BLaER1 (cell line): Measurements from ENCODE around the gene FUBP3.
A peak's percentile ranks its signal among the peaks of the same experiment; 100 is the strongest.
"Not testable (repeated sequence)": the region's sequence is repeated elsewhere in the genome, so short reads cannot be mapped to it uniquely, and the experiment has no call there.

Experiments used
- H3K27ac ChIP-seq: shearing (Covaris generic); formaldehyde crosslinking; 2 replicates; pipeline ENCODE4 v1.8.1; 2022
- H3K27me3 ChIP-seq: shearing (Covaris generic); formaldehyde crosslinking; 2 replicates; pipeline ENCODE4 v1.8.1; 2022
- H3K36me3 ChIP-seq: shearing (Covaris generic); formaldehyde crosslinking; 2 replicates; pipeline ENCODE4 v1.8.1; 2022
- H3K4me1 ChIP-seq: shearing (Covaris generic); formaldehyde crosslinking; 2 replicates; pipeline ENCODE4 v1.8.1; 2022
- H3K4me2 ChIP-seq: shearing (Covaris generic); formaldehyde crosslinking; 2 replicates; pipeline ENCODE4 v1.8.1; 2022
- H3K4me3 ChIP-seq: shearing (Covaris generic); formaldehyde crosslinking; 2 replicates; pipeline ENCODE4 v1.8.1; 2022
- H3K9ac ChIP-seq: shearing (Covaris generic); formaldehyde crosslinking; 2 replicates; pipeline ENCODE4 v1.8.1; 2022
- H3K9me3 ChIP-seq: shearing (Covaris generic); formaldehyde crosslinking; 2 replicates; pipeline ENCODE4 v1.8.1; 2022
- H4K20me1 ChIP-seq: shearing (Covaris generic); formaldehyde crosslinking; 2 replicates; pipeline ENCODE4 v1.8.1; 2022
- Cebpa-rat ChIP-seq: shearing (Covaris generic); IDR thresholded peaks from 2 replicates; pipeline ENCODE4 v1.8.1; 2022

The FUBP3 gene

GRCh38 chr9:130556396-130557076, 22.8 kb upstream of the FUBP3 start:
- no peaks in the 10 kb centered on the region for H3K36me3 ChIP-seq
- H3K4me2 ChIP-seq = no peak overlapping the region
- TF ChIP-seq Cebpa-rat = no peak
- no peak overlapping the region for H3K27ac ChIP-seq
- no peak overlapping the region for H3K4me3 ChIP-seq
- no peaks in the 10 kb centered on the region for H3K27me3 ChIP-seq
- H4K20me1 ChIP-seq = no peaks in the 10 kb centered on the region
- H3K9ac ChIP-seq = no peak overlapping the region
- peaks cover 12% of the 10 kb centered on the region for H3K4me1 ChIP-seq
- no peaks in the 10 kb centered on the region for H3K9me3 ChIP-seq

GRCh38 chr9:130557077-130557468, 22.3 kb upstream of the FUBP3 start:
- no peaks in the 10 kb centered on the region for H3K9me3 ChIP-seq
- H3K4me3 ChIP-seq = no peak overlapping the region
- no peak overlapping the region for H3K9ac ChIP-seq
- H3K27me3 ChIP-seq = no peaks in the 10 kb centered on the region
- H3K36me3 ChIP-seq = no peaks in the 10 kb centered on the region
- no peaks in the 10 kb centered on the region for H4K20me1 ChIP-seq
- H3K4me1 ChIP-seq = peaks cover 17% of the 10 kb centered on the region
- no peak overlapping the region for H3K27ac ChIP-seq
- no peak for TF ChIP-seq Cebpa-rat
- no peak overlapping the region for H3K4me2 ChIP-seq

DNA sequence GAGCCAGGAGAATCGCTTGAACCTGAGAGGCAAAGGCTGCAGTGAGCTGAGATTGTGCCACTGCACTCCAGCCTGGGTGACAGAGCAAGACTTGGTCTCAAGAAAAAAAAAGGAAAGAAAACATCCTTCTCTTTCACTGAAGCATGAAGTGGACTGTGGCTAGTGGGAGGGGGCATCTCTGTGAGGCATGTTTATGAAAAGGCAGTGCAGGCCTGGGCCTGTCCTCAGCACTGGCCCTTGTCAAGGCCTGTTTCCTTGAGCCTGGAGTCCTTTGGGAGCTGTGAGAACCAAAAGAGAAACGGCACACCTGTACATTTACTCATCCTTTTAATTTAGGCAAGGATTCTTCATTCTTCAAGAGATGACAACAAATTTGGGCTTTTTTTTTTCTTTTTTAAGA, 18.3 kb upstream of the FUBP3 start:
- Histone ChIP-seq H4K20me1 (no peaks in the 10 kb centered on the region), H3K4me1 (peaks cover 17% of the 10 kb centered on the region), H3K9ac (no peak overlapping the region), H3K4me2 (peak overlapping the region; percentile 54), H3K27me3 (no peaks in the 10 kb centered on the region), H3K4me3 (no peak overlapping the region), H3K27ac (no peak overlapping the region), H3K9me3 (no peaks in the 10 kb centered on the region), H3K36me3 (no peaks in the 10 kb centered on the region)
- TF ChIP-seq Cebpa-rat = no peak

DNA sequence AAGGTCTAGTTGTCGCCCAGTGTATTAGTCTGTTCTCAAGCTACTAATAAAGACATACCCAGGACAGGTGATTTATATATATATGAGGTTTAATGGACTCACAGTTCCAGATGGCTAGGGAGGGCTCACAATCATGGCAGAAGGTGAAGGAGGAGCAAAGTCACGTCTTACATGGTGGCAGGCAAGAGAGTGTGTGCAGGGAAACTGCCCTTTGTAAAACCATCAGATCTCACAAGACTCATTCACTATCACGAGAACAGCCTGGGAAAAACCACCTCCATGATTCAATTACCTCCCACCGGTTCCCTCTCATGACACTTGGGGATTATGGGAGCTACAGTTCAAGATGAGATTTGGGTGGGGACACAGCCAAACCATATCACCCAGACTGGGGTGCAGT, 16.9 kb upstream of the FUBP3 start:
- not testable (repeated sequence) for H3K9ac ChIP-seq

GRCh38 chr9:130563797-130564196, 15.6 kb upstream of the FUBP3 start:
- H3K9me3 ChIP-seq = no peaks in the 10 kb centered on the region
- H3K27me3 ChIP-seq = no peaks in the 10 kb centered on the region
- H4K20me1 ChIP-seq = no peaks in the 10 kb centered on the region
- no peak overlapping the region for H3K27ac ChIP-seq
- H3K36me3 ChIP-seq = no peaks in the 10 kb centered on the region
- TF ChIP-seq Cebpa-rat = no peak
- H3K9ac ChIP-seq = no peak overlapping the region
- no peak overlapping the region for H3K4me3 ChIP-seq
- peaks cover 17% of the 10 kb centered on the region for H3K4me1 ChIP-seq
- H3K4me2 ChIP-seq = no peak overlapping the region

More for the DNA sequence above, 16.9 kb upstream of the FUBP3 start:
- not testable (repeated sequence) for H4K20me1 ChIP-seq, H3K27me3 ChIP-seq, H3K27ac ChIP-seq, H3K4me2 ChIP-seq, H3K4me3 ChIP-seq, H3K36me3 ChIP-seq, H3K9me3 ChIP-seq
- H3K4me1 ChIP-seq = peaks cover 17% of the 10 kb centered on the region

DNA sequence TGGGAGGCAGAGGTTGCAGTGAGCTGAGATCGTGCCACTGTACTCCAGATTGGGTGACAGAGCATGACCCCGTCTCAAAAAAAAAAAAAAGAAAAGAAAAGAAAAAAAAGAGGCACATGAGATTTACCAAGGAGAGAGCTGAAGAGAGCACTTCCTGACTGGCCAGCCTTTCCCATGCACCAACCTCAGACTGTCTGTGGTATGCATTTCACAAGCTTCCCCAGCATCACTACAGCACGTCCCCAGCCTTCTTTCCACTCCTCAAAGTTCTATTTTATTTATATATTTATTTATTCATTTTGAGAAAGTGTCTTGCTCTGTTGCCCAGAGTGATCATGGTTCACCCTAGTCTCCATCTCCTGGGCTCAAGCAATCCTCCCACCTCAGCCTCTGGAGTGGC, 13.6 kb upstream of the FUBP3 start:
- Histone ChIP-seq H3K4me3 (no peak overlapping the region), H3K27ac (no peak overlapping the region), H3K4me2 (no peak overlapping the region), H3K9me3 (no peaks in the 10 kb centered on the region), H3K9ac (no peak overlapping the region), H4K20me1 (no peaks in the 10 kb centered on the region), H3K36me3 (no peaks in the 10 kb centered on the region), H3K4me1 (peaks cover 18% of the 10 kb centered on the region), H3K27me3 (no peaks in the 10 kb centered on the region)
- TF ChIP-seq Cebpa-rat = no peak

GRCh38 chr9:130570208-130570607, 9.2 kb upstream of the FUBP3 start:
- H3K4me3 ChIP-seq = no peak overlapping the region
- no peak overlapping the region for H3K4me2 ChIP-seq
- no peak overlapping the region for H3K9ac ChIP-seq

GRCh38 chr9:130575514-130575913, 3.9 kb upstream of the FUBP3 start:
- Histone ChIP-seq H3K9me3 (no peaks in the 10 kb centered on the region), H3K4me1 (peaks cover 17% of the 10 kb centered on the region), H4K20me1 (peaks cover 9% of the 10 kb centered on the region), H3K36me3 (0 out of 2 replicates have a peak, but pooled peaks cover under 1% of the 10 kb centered on the region), H3K4me3 (no peak overlapping the region), H3K9ac (no peak overlapping the region), H3K27ac (no peak overlapping the region), H3K4me2 (no peak overlapping the region), H3K27me3 (no peaks in the 10 kb centered on the region)
- no peak for TF ChIP-seq Cebpa-rat

More at GRCh38 chr9:130570208-130570607, 9.2 kb upstream of the FUBP3 start:
- H3K36me3 ChIP-seq = no peaks in the 10 kb centered on the region
- TF ChIP-seq Cebpa-rat = no peak
- no peak overlapping the region for H3K27ac ChIP-seq
- H3K27me3 ChIP-seq = no peaks in the 10 kb centered on the region
- H4K20me1 ChIP-seq = no peaks in the 10 kb centered on the region
- peaks cover 6% of the 10 kb centered on the region; the same call in 1 of the 2 replicates for H3K4me1 ChIP-seq
- no peaks in the 10 kb centered on the region for H3K9me3 ChIP-seq

GRCh38 chr9:130576176-130576575, 3.2 kb upstream of the FUBP3 start:
- peaks cover 7% of the 10 kb centered on the region for H3K36me3 ChIP-seq
- no peak overlapping the region for H3K9ac ChIP-seq
- H3K4me1 ChIP-seq = peaks cover 23% of the 10 kb centered on the region
- no peak overlapping the region for H3K4me2 ChIP-seq
- peaks cover 15% of the 10 kb centered on the region for H4K20me1 ChIP-seq
- no peak overlapping the region for H3K27ac ChIP-seq
- no peak overlapping the region for H3K4me3 ChIP-seq
- H3K27me3 ChIP-seq = no peaks in the 10 kb centered on the region
- no peak for TF ChIP-seq Cebpa-rat
- H3K9me3 ChIP-seq = no peaks in the 10 kb centered on the region

GRCh38 chr9:130579738-130580463, 524 bp downstream of the FUBP3 start:
- Histone ChIP-seq H3K27me3 (no peaks in the 10 kb centered on the region), H3K36me3 (peaks cover 34% of the 10 kb centered on the region), H3K4me3 (peak overlapping the region; percentile 90), H3K9ac (peak overlapping the region; percentile 88), H3K9me3 (no peaks in the 10 kb centered on the region), H3K27ac (peak overlapping the region; percentile 86), H4K20me1 (peaks cover 53% of the 10 kb centered on the region), H3K4me2 (peak overlapping the region; percentile 94), H3K4me1 (peaks cover 43% of the 10 kb centered on the region)
- no peak for TF ChIP-seq Cebpa-rat
